K562 (cell line): ENCODE results near the gene ZNF276. TPM values are rescaled to one million over a fixed set of nuclear protein-coding genes. Genes with fewer than 3 reads are reported as not detected.

Experiments used
- ATAC-seq: fragments of 200-7000 bp; cut with Tn5 transposase; 3 replicates; pipeline ENCODE4 v1.9.1; 2020; ENCODE audit warnings: moderate library complexity
- BruUV-seq: library from RNA; stranded (reverse); fragments of 400-500 nt; replicated peaks from 2 replicates; lab custom pipeline; 2021; lab: Mats Ljungman, UMichigan
- CTCF ChIA-PET: fragments of 300-600 bp; formaldehyde crosslinking; extraction: SDS; loops from one replicate; lab custom pipeline; 2021; ENCODE audit warnings: low intra/inter-chr PET ratio; lab: Yijun Ruan, JAX
- POLR2A ChIA-PET: fragments of 300-600, 350-650 bp; sonication (Branson Sonifier 250); formaldehyde crosslinking; extraction: SDS; loops from one replicate; lab custom pipeline; 2021; ENCODE audit warnings: antibody characterized with exemption, inconsistent platforms; lab: Yijun Ruan, JAX
- DNase-seq, 4 experiments: peaks; one replicate each; pipeline versions ENCODE4 v3.0.0 to v3.0.0-alpha.2; 2011 to 2018; ENCODE audit warnings: low spot score in 3 of 4, mixed read lengths in 3 of 4; ENCODE audit errors: extremely low read depth in 1 of 4
- FAIRE-seq: peaks from 2 replicates; lab custom pipeline; 2011; peaks lifted over from hg19 to GRCh38; lab: Jason Lieb, UNC
- H2AFZ ChIP-seq: 2 replicates; pipeline ENCODE4 v1.6.0; 2011; ENCODE audit warnings: low read depth, low read length, control low read depth, inconsistent platforms
- H3K27ac ChIP-seq: fragments of 200-600 bp; 3 replicates; pipeline ENCODE4 v1.8.0; 2011; ENCODE audit warnings: low read depth, mild to moderate bottlenecking, control low read depth, inconsistent platforms, low read length, moderate library complexity, mixed read lengths; ENCODE audit errors: extremely low read depth
- H3K27me3 ChIP-seq, 2 experiments: fragments of 300-600 bp in 1 of 2; 2 replicates in 1 of 2; 3 replicates in 1 of 2; pipeline versions ENCODE4 v1.6.0 to v1.8.0; 2011; ENCODE audit warnings: inconsistent platforms in 2 of 2, low read length in 2 of 2, mild to moderate bottlenecking in 1 of 2, mixed read lengths in 1 of 2, moderate library complexity in 1 of 2; ENCODE audit not compliant: control insufficient read depth in 2 of 2, insufficient read depth in 2 of 2
- H3K36me3 ChIP-seq: fragments of 300-600 bp; 3 replicates; pipeline ENCODE4 v1.8.0; 2011; ENCODE audit warnings: mild to moderate bottlenecking, low read length, inconsistent platforms; ENCODE audit not compliant: control insufficient read depth, insufficient read depth
- H3K4me1 ChIP-seq, 2 experiments: fragments of 200-600 bp in 1 of 2; replicated peaks in 1 of 2; 2 replicates in 1 of 2; 3 replicates in 1 of 2; pipeline versions ENCODE4 v1.5.1 to v1.8.0; 2011; ENCODE audit warnings: inconsistent platforms in 2 of 2, low read length in 2 of 2, mild to moderate bottlenecking in 1 of 2, mixed read lengths in 1 of 2, moderate library complexity in 1 of 2; ENCODE audit not compliant: control insufficient read depth in 2 of 2, insufficient read depth in 2 of 2
- H3K4me2 ChIP-seq: 2 replicates; pipeline ENCODE4 v1.6.1; 2011; ENCODE audit warnings: low read length, control low read depth, inconsistent platforms, mixed read lengths; ENCODE audit not compliant: insufficient read depth
- H3K4me3 ChIP-seq: fragments of 200-600 bp; sonication (generic), shearing (Covaris generic); 2 replicates; pipeline ENCODE4 v1.5.1; 2016; ENCODE audit warnings: control low read depth, inconsistent platforms
- H3K79me2 ChIP-seq: fragments of 200-600 bp; 3 replicates; pipeline ENCODE4 v1.8.0; 2011; ENCODE audit warnings: low read length, inconsistent platforms; ENCODE audit not compliant: control insufficient read depth, insufficient read depth
- H3K9ac ChIP-seq, 2 experiments: 2 replicates each; pipeline versions ENCODE4 v1.6.0 to v1.6.1; 2011; ENCODE audit warnings: low read depth in 2 of 2, low read length in 2 of 2, control low read depth in 1 of 2, inconsistent platforms in 1 of 2, mild to moderate bottlenecking in 1 of 2, mixed read lengths in 1 of 2; ENCODE audit not compliant: insufficient read depth in 1 of 2
- H3K9me1 ChIP-seq: one replicate; pipeline ENCODE4 v1.6.0; 2011; ENCODE audit warnings: inconsistent platforms, mild to moderate bottlenecking, low read length, moderate library complexity; ENCODE audit not compliant: control insufficient read depth, insufficient read depth
- H3K9me3 ChIP-seq: replicated peaks from 2 replicates; pipeline ENCODE4 v1.5.1; 2011; ENCODE audit warnings: low read depth, low read length, inconsistent platforms; ENCODE audit not compliant: control insufficient read depth, insufficient read depth
- H4K20me1 ChIP-seq: replicated peaks from 2 replicates; pipeline ENCODE4 v1.6.1; 2011; ENCODE audit warnings: low read length, inconsistent platforms, mixed read lengths; ENCODE audit not compliant: control insufficient read depth, insufficient read depth
- HNRNPL ChIP-seq: fragments of 200-400 bp; formaldehyde crosslinking; IDR thresholded peaks from 2 replicates; pipeline ENCODE4 v1.6.1; 2017; ENCODE audit warnings: low read depth, mild to moderate bottlenecking, low read length
- LCOR ChIP-seq: sonication (generic); formaldehyde crosslinking; IDR thresholded peaks from 2 replicates; pipeline ENCODE4 v1.8.0; 2022; ENCODE audit warnings: mild to moderate bottlenecking, missing genetic modification reagents
- RFX7 ChIP-seq: fragments of 250-450 bp; sonication (Bioruptor Pico); IDR thresholded peaks from 2 replicates; pipeline ENCODE4 v1.5.1; 2021; ENCODE audit warnings: mild to moderate bottlenecking
- TAF15 ChIP-seq: fragments of 200-400 bp; formaldehyde crosslinking; IDR thresholded peaks from 2 replicates; pipeline ENCODE4 v1.6.1; 2017; ENCODE audit warnings: mild to moderate bottlenecking, low read depth, low read length, moderate library complexity
- WGBS: fragments of 100-300 bp; shearing (Covaris generic); methylation state at CpG from one replicate; pipeline ENCODE4 v1.1.6; 2016; ENCODE audit warnings: low coverage, mixed read lengths; ENCODE audit not compliant: insufficient coverage; ENCODE audit errors: missing lambda C conversion rate; 5-methylcytosine and 5-hydroxymethylcytosine counted together
- in situ Hi-C: fragments of 300-500 bp; cut with MboI; formaldehyde crosslinking; loops from 4 replicates; pipeline ENCODE4 v1.15.0; 2018; ENCODE audit warnings: inconsistent platforms, mixed read lengths
- intact Hi-C: fragments of 100-400 bp; cut with micrococcal nuclease; formaldehyde crosslinking; loops from 2 replicates; pipeline ENCODE4 v1.14.2; 2022
- polyA plus RNA-seq, 8 experiments: library from polyadenylated mRNA; depleted of rRNA in 4 of 8; stranded (reverse) in 5 of 8; unstranded in 3 of 8; fragments of >200 nt; fragmentation: Nextera tagmentation in 2 of 8; fragmentation: Illumina TruSeq in 1 of 8; extraction: Ambion mirVana in 2 of 8; extraction: Trizol in 1 of 8; gene quantifications; 2 replicates each; pipeline versions ENCODE4 v1.2.1 to v1.2.3, GENCODE V29; 2011 to 2014; ENCODE audit warnings: inconsistent platforms in 1 of 8, missing spikeins in 1 of 8
- total RNA-seq, 7 experiments: library from RNA; depleted of rRNA in 6 of 7; stranded (reverse); fragments of >200 nt in 6 of 7; fragmentation: Illumina TruSeq in 2 of 7; extraction: Trizol in 2 of 7; gene quantifications; 2 replicates each; pipeline versions ENCODE4 v1.2.1 to v1.2.3, GENCODE V29; 2011 to 2021; ENCODE audit warnings: low replicate concordance in 1 of 7
- TF ChIP-seq, protein P1 (sequence below): sonication (generic); formaldehyde crosslinking; IDR thresholded peaks from 2 replicates; pipeline ENCODE4 v1.8.1; 2023; ENCODE audit warnings: mild to moderate bottlenecking, missing genetic modification reagents

The ZNF276 gene
- total and polyA plus RNA-seq, 9 of the 15 experiments (the other 6 are each of a cell fraction or from before 2014, with no cell fraction given): 0.49 to 43.9 (median 15.8) TPM

DNA sequence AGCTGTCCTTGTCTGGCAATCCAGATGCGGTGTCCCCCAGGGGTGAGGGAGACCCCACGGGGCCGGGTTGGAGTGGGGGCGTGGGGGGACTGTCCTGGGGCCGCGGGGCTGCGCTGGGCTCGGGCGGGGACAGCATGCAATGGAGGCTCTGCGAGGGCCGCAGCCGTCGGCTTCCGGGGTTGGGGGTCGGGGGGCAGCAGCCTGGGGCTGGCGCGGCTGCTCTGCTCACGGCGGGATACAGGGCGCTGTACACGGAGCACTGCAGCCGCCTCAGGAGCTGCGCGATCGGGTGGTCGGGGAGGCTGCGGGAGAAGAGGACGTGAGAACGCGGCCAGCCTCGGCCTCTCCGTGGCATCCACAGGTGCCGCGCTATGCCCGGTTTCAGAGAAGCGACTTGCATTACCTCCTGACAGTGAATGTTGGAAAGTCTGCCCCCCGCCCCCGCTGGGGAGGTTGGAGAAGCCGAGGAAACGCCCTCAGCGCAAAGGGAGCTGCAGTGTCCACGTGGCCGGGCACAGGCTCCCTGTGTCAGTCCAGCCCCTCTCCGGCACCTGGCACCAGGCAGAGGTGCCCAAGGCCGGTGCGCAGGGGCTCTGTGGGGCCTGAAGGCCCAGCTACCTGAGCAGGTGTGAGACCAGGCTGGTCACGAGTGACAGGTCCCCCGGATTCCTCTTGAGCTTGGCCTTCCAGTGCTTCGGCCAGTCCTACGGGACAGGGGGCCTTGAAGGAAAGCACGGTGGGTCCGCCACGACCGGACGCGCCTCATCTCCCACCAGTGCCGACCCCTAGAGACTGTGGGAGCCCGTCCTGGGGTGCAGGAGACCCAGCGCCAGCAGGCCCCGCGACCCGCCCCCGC is 10.4 kb upstream of the ZNF276 start:
- DNase-seq: no peak
- H3K4me3 ChIP-seq: no peak overlapping the region
- H3K27ac ChIP-seq: no peak overlapping the region
- ChIA-PET POLR2A (interaction anchor here (1.1 to 2.4 kb wide), 3 partner anchors 8 to 21 kb away, joined by 3 to 12 read pairs (median 6); no protein-coding TSS in a partner anchor), CTCF (no interaction called here)
- peaks cover 30% of the 10 kb centered on the region for H3K79me2 ChIP-seq
- no peaks in the 10 kb centered on the region for H3K9me1 ChIP-seq
- peaks cover 18 to 82% of the 10 kb centered on the region in 2 experiments; a peak in 4 of 5 replicates for H3K4me1 ChIP-seq
- 0 out of 2 replicates have a peak, but pooled peaks cover 2% of the 10 kb centered on the region for H3K9me3 ChIP-seq
- no peak for FAIRE-seq
- in situ Hi-C loops (no loop called here), intact Hi-C loops (no loop called here)
- H3K4me2 ChIP-seq: no peak overlapping the region
- H3K27me3 ChIP-seq: no peaks in the 10 kb centered on the region
- no peak overlapping the region for H2AFZ ChIP-seq
- peaks cover 27% of the 10 kb centered on the region for H3K36me3 ChIP-seq
- 76% methylated on average over 33 of the region's 63 CpGs for WGBS
- H3K9ac ChIP-seq: peak overlapping the region in 1 of 2 experiments; percentile 88; a peak in 3 of 4 replicates
- no peaks in the 10 kb centered on the region for H4K20me1 ChIP-seq
- BruUV-seq: no TSS peak
- no peak for ATAC-seq
- no peak for TF ChIP-seq LCOR (CRISPR knock-in tag)
- TF ChIP-seq, protein P1, sequence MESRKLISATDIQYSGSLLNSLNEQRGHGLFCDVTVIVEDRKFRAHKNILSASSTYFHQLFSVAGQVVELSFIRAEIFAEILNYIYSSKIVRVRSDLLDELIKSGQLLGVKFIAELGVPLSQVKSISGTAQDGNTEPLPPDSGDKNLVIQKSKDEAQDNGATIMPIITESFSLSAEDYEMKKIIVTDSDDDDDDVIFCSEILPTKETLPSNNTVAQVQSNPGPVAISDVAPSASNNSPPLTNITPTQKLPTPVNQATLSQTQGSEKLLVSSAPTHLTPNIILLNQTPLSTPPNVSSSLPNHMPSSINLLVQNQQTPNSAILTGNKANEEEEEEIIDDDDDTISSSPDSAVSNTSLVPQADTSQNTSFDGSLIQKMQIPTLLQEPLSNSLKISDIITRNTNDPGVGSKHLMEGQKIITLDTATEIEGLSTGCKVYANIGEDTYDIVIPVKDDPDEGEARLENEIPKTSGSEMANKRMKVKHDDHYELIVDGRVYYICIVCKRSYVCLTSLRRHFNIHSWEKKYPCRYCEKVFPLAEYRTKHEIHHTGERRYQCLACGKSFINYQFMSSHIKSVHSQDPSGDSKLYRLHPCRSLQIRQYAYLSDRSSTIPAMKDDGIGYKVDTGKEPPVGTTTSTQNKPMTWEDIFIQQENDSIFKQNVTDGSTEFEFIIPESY (CRISPR knock-in tag): peak; percentile 66
- 0 out of 2 replicates have a peak, but pooled peaks have one; percentile 25 for TF ChIP-seq HNRNPL
- TF ChIP-seq TAF15: no peak
- no peak for TF ChIP-seq RFX7
